GM12878 (cell line): Measurements from ENCODE around the gene TUBA4B. TPM values are rescaled to one million over a fixed set of nuclear protein-coding genes. Genes with fewer than 3 reads are reported as not detected.

Experiments used
- ASH2L ChIP-seq: fragments of 300-600, 200-600 bp; sonication (generic); IDR thresholded peaks from 2 replicates; pipeline ENCODE4 v1.6.1; 2017; ENCODE audit warnings: low read depth, mild to moderate bottlenecking, borderline replicate concordance
- CHD2 ChIP-seq: IDR thresholded peaks from 2 replicates; pipeline ENCODE4 v1.6.1; 2011; ENCODE audit warnings: low read depth, low read length, improper control_type of control experiment, borderline replicate concordance
- CHD4 ChIP-seq: fragments of 200-600 bp; sonication (generic); IDR thresholded peaks from 2 replicates; pipeline ENCODE4 v1.6.1; 2016; ENCODE audit warnings: mild to moderate bottlenecking
- CREB1 ChIP-seq: IDR thresholded peaks from 2 replicates; pipeline ENCODE4 v1.6.1; 2012; ENCODE audit warnings: low read depth, mild to moderate bottlenecking, inconsistent platforms
- CREM ChIP-seq: IDR thresholded peaks from 2 replicates; pipeline ENCODE4 v1.6.1; 2014; ENCODE audit warnings: antibody characterized with exemption, low read depth
- ESRRA ChIP-seq: IDR thresholded peaks from 2 replicates; pipeline ENCODE4 v1.6.1; 2012; ENCODE audit warnings: mild to moderate bottlenecking, low read length, improper control_type of control experiment
- EZH2 ChIP-seq: IDR thresholded peaks from 2 replicates; pipeline ENCODE4 v1.6.1; 2012; ENCODE audit warnings: low read depth, mild to moderate bottlenecking, control low read depth, inconsistent platforms, low read length, borderline replicate concordance; ENCODE audit not compliant: control insufficient read depth
- GATAD2B ChIP-seq: fragments of 450-650 bp; conservative IDR thresholded peaks from 2 replicates; pipeline ENCODE4 v1.6.1; 2017; ENCODE audit warnings: low read depth, mild to moderate bottlenecking, moderate library complexity
- IRF4 ChIP-seq: IDR thresholded peaks from 2 replicates; pipeline ENCODE4 v1.6.1; 2011; ENCODE audit warnings: low read depth, low read length
- KAT2A ChIP-seq: conservative IDR thresholded peaks from 2 replicates; pipeline ENCODE4 v1.6.1; 2011; ENCODE audit warnings: low read depth, low read length; ENCODE audit not compliant: control insufficient read depth
- SMC3 ChIP-seq: IDR thresholded peaks from 2 replicates; pipeline ENCODE4 v1.6.1; 2011; ENCODE audit warnings: low read length, improper control_type of control experiment, borderline replicate concordance
- SUPT20H ChIP-seq: IDR thresholded peaks from 2 replicates; pipeline ENCODE4 v1.6.1; 2011; ENCODE audit warnings: low read depth, mild to moderate bottlenecking, low read length, moderate library complexity, borderline replicate concordance; ENCODE audit not compliant: control insufficient read depth
- TCF12 ChIP-seq: IDR thresholded peaks from 2 replicates; pipeline ENCODE4 v1.6.1; 2011; ENCODE audit warnings: low read depth, mild to moderate bottlenecking, low read length
- TCF3 ChIP-seq: IDR thresholded peaks from 2 replicates; pipeline ENCODE4 v1.6.1; 2012; ENCODE audit warnings: low read depth, mild to moderate bottlenecking, low read length, borderline replicate concordance; ENCODE audit not compliant: insufficient read depth
- ZNF207 ChIP-seq: fragments of 450-650 bp; IDR thresholded peaks from 2 replicates; pipeline ENCODE4 v1.6.1; 2014; ENCODE audit warnings: antibody characterized with exemption, mild to moderate bottlenecking, borderline replicate concordance
- ZNF384 ChIP-seq: IDR thresholded peaks from 2 replicates; pipeline ENCODE4 v1.6.1; 2012; ENCODE audit warnings: low read depth, mild to moderate bottlenecking, low read length, improper control_type of control experiment, borderline replicate concordance
- polyA plus RNA-seq, 11 experiments: library from polyadenylated mRNA; depleted of rRNA in 4 of 11; unstranded in 6 of 11; stranded (reverse) in 5 of 11; fragments of >200 nt; fragmentation: Nextera tagmentation in 4 of 11; fragmentation: Illumina TruSeq in 1 of 11; extraction: Ambion mirVana in 4 of 11; extraction: Trizol in 1 of 11; gene quantifications; 1 replicate in 1 of 11; 2 replicates in 10 of 11; pipeline versions ENCODE4 v1.2.1 to v1.2.3, GENCODE V29; 2011 to 2016; ENCODE audit warnings: inconsistent platforms in 2 of 11, missing spikeins in 2 of 11, low read depth in 1 of 11
- total RNA-seq, 4 experiments: library from RNA; depleted of rRNA in 3 of 4; stranded (reverse); fragments of >200 nt in 3 of 4; fragmentation: Illumina TruSeq in 1 of 4; extraction: Trizol in 1 of 4; gene quantifications; 2 replicates each; pipeline versions ENCODE4 v1.2.1 to v1.2.3, GENCODE V29; 2013 to 2021

Gene TUBA4B
- total and polyA plus RNA-seq, 10 of the 15 experiments (the other 5 are each of a cell fraction or from before 2014, with no cell fraction given), result 0.07 TPM; not detected in 9

- peak; percentile 82; the same call in 1 of the 2 replicates for TF ChIP-seq ESRRA
- TF ChIP-seq TCF12, result no peak
- no peak for TF ChIP-seq CREM
- no peak for TF ChIP-seq ASH2L
- TF ChIP-seq EZH2, result no peak
- TF ChIP-seq IRF4, result no peak; the same call in 1 of the 2 replicates
- peak; percentile 42 for TF ChIP-seq GATAD2B
- peak; percentile 7; the same call in 1 of the 2 replicates for TF ChIP-seq ZNF384
- 0 out of 2 replicates have a peak, but pooled peaks have one; percentile 34 for TF ChIP-seq CHD2
- no peak; the same call in 1 of the 2 replicates for TF ChIP-seq ZNF207
- TF ChIP-seq SUPT20H, result no peak
- TF ChIP-seq KAT2A, result no peak
- TF ChIP-seq SMC3, result peak; percentile 56; the same call in 1 of the 2 replicates
- no peak for TF ChIP-seq CHD4
- TF ChIP-seq CREB1, result no peak
- no peak for TF ChIP-seq TCF3
Observed at GRCh38 chr2:219277703-219278654, 24.9 kb downstream of the TUBA4B start (continued).
